Epithelial cell of esophagus (primary cell): Measurements from ENCODE around the gene ST6GALNAC2.
A peak's percentile ranks its signal among the peaks of the same experiment; 100 is the strongest.

Source experiments
- DNase-seq: peaks from one replicate; pipeline ENCODE4 v3.0.0; 2010; ENCODE audit warnings: low read depth
- H3K4me3 ChIP-seq: 2 replicates; pipeline ENCODE4 v1.5.1; 2011; ENCODE audit warnings: mild to moderate bottlenecking, low read length, control low read depth
- CTCF ChIP-seq: IDR thresholded peaks from 2 replicates; pipeline ENCODE4 v1.5.1; 2011; ENCODE audit warnings: low read depth, mild to moderate bottlenecking, low read length, control low read depth, inconsistent platforms; ENCODE audit not compliant: insufficient read depth; ENCODE audit errors: missing control alignments

Gene ST6GALNAC2

GRCh38 chr17:76538941-76539570 lies 46.6 kb downstream of the ST6GALNAC2 start:
- TF ChIP-seq CTCF: no peak
- H3K4me3 ChIP-seq: no peak overlapping the region
- DNase-seq: no peak

GRCh38 chr17:76538281-76538931 lies 47.3 kb downstream of the ST6GALNAC2 start:
- no peak overlapping the region for H3K4me3 ChIP-seq
- DNase-seq: no peak
- TF ChIP-seq CTCF: no peak

- no peak for TF ChIP-seq CTCF
- DNase-seq: no peak
- H3K4me3 ChIP-seq: peak within 1 kb of the TSS; percentile 19
Observed at GRCh38 chr17:76537578-76538280, 47.9 kb downstream of the ST6GALNAC2 start, which contains the start of gene CYGB. Gene CYGB (minus strand): TSS chr17:76537709. CDS start chr17:76537542, 167 bp downstream.

GRCh38 chr17:76537288-76537577 lies 48.4 kb downstream of the ST6GALNAC2 start:
- DNase-seq: peak; percentile 52
- H3K4me3 ChIP-seq: no peak overlapping the region
- TF ChIP-seq CTCF: no peak

- no peak for DNase-seq
- H3K4me3 ChIP-seq: no peak overlapping the region
- TF ChIP-seq CTCF: no peak
Observed at GRCh38 chr17:76536511-76537287, 49.0 kb downstream of the ST6GALNAC2 start.

GRCh38 chr17:76535788-76536510 lies 49.7 kb downstream of the ST6GALNAC2 start:
- TF ChIP-seq CTCF: no peak
- no peak overlapping the region for H3K4me3 ChIP-seq
- no peak for DNase-seq
